ENCODE measurements around the gene ADM2. TPM values are rescaled to one million over a fixed set of nuclear protein-coding genes. Genes with fewer than 3 reads are reported as not detected.

The ADM2 gene
- total RNA-seq, 1 donor from 2014 or later: under 0.01 TPM

GRCh38 chr22:50505776-50506610 is 24.6 kb downstream of the ADM2 start:
- peaks cover 22 to 32% (median 23%) of the 10 kb centered on the region in 3 donors for H3K4me1 ChIP-seq (ENCODE audit: control insufficient read depth in 3 of 3, insufficient read depth in 3 of 3, low read length in 3 of 3)
- peaks cover 12 to 24% (median 23%) of the 10 kb centered on the region in 3 donors for H3K36me3 ChIP-seq (ENCODE audit: control insufficient read depth in 3 of 3, insufficient read depth in 3 of 3, low read length in 3 of 3)
- H3K9ac ChIP-seq (ENCODE audit: low read depth in 1 of 3, low read length in 3 of 3): peak overlapping the region in 1 of 3 donors; percentile 97
- H3K27me3 ChIP-seq (ENCODE audit: control insufficient read depth in 3 of 3, insufficient read depth in 3 of 3, low read length in 3 of 3): no peaks in the 10 kb centered on the region
- no peak overlapping the region for H3K27ac ChIP-seq (ENCODE audit: low read depth, low read length)
- H3K9me3 ChIP-seq (ENCODE audit: control insufficient read depth in 3 of 3, low read length in 3 of 3): no peaks in the 10 kb centered on the region
- H3K4me3 ChIP-seq (ENCODE audit: low read length in 3 of 3): no peak overlapping the region

DNA sequence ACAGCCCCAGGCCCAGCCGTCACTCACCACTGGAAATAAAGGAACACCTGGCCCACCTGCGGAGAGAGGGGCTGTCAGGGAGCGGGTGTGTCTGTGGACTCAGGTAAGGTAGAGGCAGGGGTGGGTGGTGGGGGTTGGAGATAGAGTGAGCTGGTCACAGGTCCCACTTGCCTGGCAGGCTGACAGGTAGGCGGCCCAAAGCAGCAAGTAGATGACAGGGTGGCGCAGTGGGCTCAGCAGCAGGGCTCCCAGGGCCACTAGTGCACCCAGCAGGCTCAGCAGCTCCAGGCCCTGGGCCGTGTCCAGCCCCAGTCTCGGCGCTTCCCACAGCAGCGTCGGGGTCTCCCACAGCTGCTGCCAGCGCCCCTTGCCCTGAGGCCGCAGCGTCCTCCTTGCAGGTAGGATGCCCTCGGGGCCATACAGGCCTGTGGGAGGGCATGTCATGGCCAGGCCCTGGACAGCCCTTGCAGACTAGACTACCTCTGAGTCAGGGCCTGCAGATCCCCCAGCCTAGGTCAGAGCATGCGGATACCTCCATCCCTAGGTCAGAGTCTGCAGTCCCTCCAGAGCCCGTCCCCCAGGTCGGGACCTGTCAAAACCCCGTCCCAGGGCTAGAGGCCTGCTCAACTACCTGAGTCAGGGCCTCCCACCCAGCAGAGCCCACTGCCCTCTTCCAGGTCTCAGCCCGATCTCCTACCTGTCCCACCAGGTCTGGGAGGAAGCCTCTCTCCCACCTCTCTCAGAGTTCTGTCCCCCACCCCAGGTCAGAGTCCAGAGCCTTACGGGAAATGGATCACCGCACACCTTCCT is 25.5 kb downstream of the ADM2 start:
- peaks cover 22 to 32% (median 23%) of the 10 kb centered on the region in 3 donors for H3K4me1 ChIP-seq (ENCODE audit: control insufficient read depth in 3 of 3, insufficient read depth in 3 of 3, low read length in 3 of 3)
- H3K27me3 ChIP-seq (ENCODE audit: control insufficient read depth in 3 of 3, insufficient read depth in 3 of 3, low read length in 3 of 3): no peaks in the 10 kb centered on the region
- peak overlapping the region; percentile 93 to 96 (median 94) for H3K4me3 ChIP-seq (ENCODE audit: low read length in 3 of 3)
- peak overlapping the region; percentile 84 to 97 (median 97) for H3K9ac ChIP-seq (ENCODE audit: low read depth in 1 of 3, low read length in 3 of 3)
- H3K27ac ChIP-seq (ENCODE audit: low read depth, low read length): peak overlapping the region; percentile 89
- H3K36me3 ChIP-seq (ENCODE audit: control insufficient read depth in 3 of 3, insufficient read depth in 3 of 3, low read length in 3 of 3): peaks cover 12 to 24% (median 23%) of the 10 kb centered on the region in 3 donors
- no peaks in the 10 kb centered on the region for H3K9me3 ChIP-seq (ENCODE audit: control insufficient read depth in 3 of 3, low read length in 3 of 3)

DNA sequence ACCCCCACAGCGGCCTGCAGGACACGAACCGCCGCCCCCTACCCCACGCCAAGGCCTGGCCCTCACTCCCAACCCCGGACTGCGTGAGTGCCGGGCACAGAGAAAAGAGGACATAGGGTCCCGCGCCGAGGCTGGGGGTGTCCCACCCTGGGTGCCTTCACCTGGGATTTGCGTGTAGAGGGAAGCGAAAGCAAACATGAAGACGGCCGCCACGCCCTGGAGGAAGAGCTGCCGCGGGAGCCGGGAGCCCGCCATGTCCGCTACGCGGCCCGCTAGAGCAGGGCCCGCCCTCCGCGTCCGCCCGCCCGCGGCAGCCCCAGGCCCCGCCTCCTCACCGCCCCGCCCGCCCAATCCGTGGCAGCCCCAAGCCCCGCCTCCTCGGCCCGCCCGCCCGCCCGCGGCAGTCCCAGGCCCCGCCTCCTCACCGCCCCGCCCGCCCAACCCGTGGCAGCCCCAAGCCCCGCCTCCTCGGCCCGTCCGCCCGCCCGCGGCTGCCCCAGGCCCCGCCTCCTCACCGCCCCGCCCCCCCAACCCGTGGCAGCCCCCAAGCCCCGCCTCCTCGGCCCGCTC is 26.2 kb downstream of the ADM2 start, which contains the start of gene LMF2:
TSS of gene LMF2 (minus strand) at position 282 of the 570 bp plus-strand sequence. CDS start at position 255, 27 bp downstream.
- Histone ChIP-seq H3K27me3 (ENCODE audit: control insufficient read depth in 3 of 3, insufficient read depth in 3 of 3, low read length in 3 of 3) (no peaks in the 10 kb centered on the region), H3K9me3 (ENCODE audit: control insufficient read depth in 3 of 3, low read length in 3 of 3) (no peaks in the 10 kb centered on the region), H3K4me1 (ENCODE audit: control insufficient read depth in 3 of 3, insufficient read depth in 3 of 3, low read length in 3 of 3) (peaks cover 22 to 32% (median 23%) of the 10 kb centered on the region in 3 donors), H3K27ac (ENCODE audit: low read depth, low read length) (peak within 1 kb of the TSS; percentile 89), H3K36me3 (ENCODE audit: control insufficient read depth in 3 of 3, insufficient read depth in 3 of 3, low read length in 3 of 3) (peaks cover 13 to 21% (median 20%) of the 10 kb centered on the region in 3 donors), H3K4me3 (ENCODE audit: low read length in 3 of 3) (peak within 1 kb of the TSS; percentile 94 to 96 (median 94)), H3K9ac (ENCODE audit: low read depth in 1 of 3, low read length in 3 of 3) (peak within 1 kb of the TSS; percentile 84 to 97 (median 97))

- Histone ChIP-seq H3K4me1 (ENCODE audit: control insufficient read depth in 3 of 3, insufficient read depth in 3 of 3, low read length in 3 of 3) (peaks cover 22 to 32% (median 23%) of the 10 kb centered on the region in 3 donors), H3K36me3 (ENCODE audit: control insufficient read depth in 3 of 3, insufficient read depth in 3 of 3, low read length in 3 of 3) (peaks cover 13 to 19% (median 17%) of the 10 kb centered on the region in 3 donors), H3K9ac (ENCODE audit: low read depth in 1 of 3, low read length in 3 of 3) (peak within 1 kb of the TSS; percentile 84 to 97 (median 97)), H3K9me3 (ENCODE audit: control insufficient read depth in 3 of 3, low read length in 3 of 3) (no peaks in the 10 kb centered on the region), H3K27me3 (ENCODE audit: control insufficient read depth in 3 of 3, insufficient read depth in 3 of 3, low read length in 3 of 3) (no peaks in the 10 kb centered on the region), H3K4me3 (ENCODE audit: low read length in 3 of 3) (peak within 1 kb of the TSS; percentile 94 to 96 (median 94)), H3K27ac (ENCODE audit: low read depth, low read length) (peak within 1 kb of the TSS; percentile 89)
These were observed 26.9 kb downstream of the ADM2 start, which contains the start of gene NCAPH2 for GRCh38 chr22:50507991-50508884. Gene NCAPH2, plus strand, starts transcription at chr22:50508224. Its CDS starts 114 bp downstream, at chr22:50508338.

DNA sequence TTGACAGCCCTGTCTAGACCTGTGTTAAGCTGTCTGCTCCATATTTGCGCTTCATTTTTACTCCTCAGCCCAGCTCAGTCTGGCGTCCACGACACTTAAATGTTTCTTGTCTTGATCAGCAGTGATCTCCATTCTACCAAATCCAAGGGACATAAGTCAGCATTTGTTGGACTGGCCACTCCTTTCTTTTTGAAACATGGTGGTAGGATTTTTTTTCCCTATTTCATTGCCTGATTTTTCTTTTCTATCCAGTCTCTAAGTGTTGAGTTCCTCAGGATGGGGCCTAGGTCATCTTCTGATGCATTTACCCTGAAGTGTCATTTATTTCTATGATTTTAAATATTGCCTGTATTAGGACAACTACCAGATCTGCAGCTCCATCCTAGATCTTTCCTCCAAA is 27.6 kb downstream of the ADM2 start:
- Histone ChIP-seq H3K4me3 (ENCODE audit: low read length in 3 of 3) (peak overlapping the region; percentile 92 to 94 (median 93)), H3K27ac (ENCODE audit: low read depth, low read length) (peak overlapping the region; percentile 83), H3K27me3 (ENCODE audit: control insufficient read depth in 3 of 3, insufficient read depth in 3 of 3, low read length in 3 of 3) (no peaks in the 10 kb centered on the region), H3K9me3 (ENCODE audit: control insufficient read depth in 3 of 3, low read length in 3 of 3) (no peaks in the 10 kb centered on the region), H3K4me1 (ENCODE audit: control insufficient read depth in 3 of 3, insufficient read depth in 3 of 3, low read length in 3 of 3) (peaks cover 22 to 32% (median 23%) of the 10 kb centered on the region in 3 donors), H3K9ac (ENCODE audit: low read depth in 1 of 3, low read length in 3 of 3) (peak overlapping the region; percentile 81 to 83 (median 81)), H3K36me3 (ENCODE audit: control insufficient read depth in 3 of 3, insufficient read depth in 3 of 3, low read length in 3 of 3) (peaks cover 12 to 19% (median 17%) of the 10 kb centered on the region in 3 donors)

DNA sequence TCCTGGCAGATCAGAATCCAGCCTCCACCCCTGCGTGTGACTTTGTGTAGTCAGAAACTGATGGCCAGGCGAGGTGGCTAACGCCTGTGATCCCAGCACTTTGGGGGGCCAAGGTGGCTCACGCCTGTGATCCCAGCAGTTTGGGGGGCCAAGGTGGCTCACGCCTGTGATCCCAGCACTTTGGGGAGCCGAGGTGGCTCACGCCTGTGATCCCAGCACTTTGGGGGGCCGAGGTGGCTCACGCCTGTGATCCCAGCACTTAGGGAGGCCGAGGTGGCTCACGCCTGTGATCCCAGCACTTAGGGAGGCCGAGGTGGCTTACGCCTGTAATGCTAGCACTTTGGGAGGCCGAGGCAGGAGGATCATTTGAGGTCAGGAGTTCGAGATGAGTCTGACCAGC is 31.8 kb downstream of the ADM2 start:
- no peak overlapping the region for H3K9ac ChIP-seq (ENCODE audit: low read depth in 1 of 3, low read length in 3 of 3)
- H3K9me3 ChIP-seq (ENCODE audit: control insufficient read depth in 3 of 3, low read length in 3 of 3): no peaks in the 10 kb centered on the region
- peaks cover 11 to 13% (median 12%) of the 10 kb centered on the region in 3 donors for H3K4me1 ChIP-seq (ENCODE audit: control insufficient read depth in 3 of 3, insufficient read depth in 3 of 3, low read length in 3 of 3)
- H3K27ac ChIP-seq (ENCODE audit: low read depth, low read length): no peak overlapping the region
- peaks cover 22 to 30% (median 25%) of the 10 kb centered on the region in 3 donors for H3K36me3 ChIP-seq (ENCODE audit: control insufficient read depth in 3 of 3, insufficient read depth in 3 of 3, low read length in 3 of 3)
- no peak overlapping the region for H3K4me3 ChIP-seq (ENCODE audit: low read length in 3 of 3)
- no peaks in the 10 kb centered on the region for H3K27me3 ChIP-seq (ENCODE audit: control insufficient read depth in 3 of 3, insufficient read depth in 3 of 3, low read length in 3 of 3)

GRCh38 chr22:50516068-50516467 is 34.7 kb downstream of the ADM2 start:
- no peaks in the 10 kb centered on the region for H3K27me3 ChIP-seq (ENCODE audit: control insufficient read depth in 3 of 3, insufficient read depth in 3 of 3, low read length in 3 of 3)
- H3K9me3 ChIP-seq (ENCODE audit: control insufficient read depth in 3 of 3, low read length in 3 of 3): no peaks in the 10 kb centered on the region
- H3K4me1 ChIP-seq (ENCODE audit: control insufficient read depth in 3 of 3, insufficient read depth in 3 of 3, low read length in 3 of 3): no peaks in the 10 kb centered on the region
- H3K4me3 ChIP-seq (ENCODE audit: low read length in 3 of 3): no peak overlapping the region
- H3K36me3 ChIP-seq (ENCODE audit: control insufficient read depth in 3 of 3, insufficient read depth in 3 of 3, low read length in 3 of 3): peaks cover 32 to 44% (median 37%) of the 10 kb centered on the region in 3 donors
- H3K9ac ChIP-seq (ENCODE audit: low read depth in 1 of 3, low read length in 3 of 3): no peak overlapping the region
- no peak overlapping the region for H3K27ac ChIP-seq (ENCODE audit: low read depth, low read length)

GRCh38 chr22:50516891-50517290 is 35.5 kb downstream of the ADM2 start:
- H3K27me3 ChIP-seq (ENCODE audit: control insufficient read depth in 3 of 3, insufficient read depth in 3 of 3, low read length in 3 of 3): no peaks in the 10 kb centered on the region
- H3K27ac ChIP-seq (ENCODE audit: low read depth, low read length): no peak overlapping the region
- H3K9ac ChIP-seq (ENCODE audit: low read depth in 1 of 3, low read length in 3 of 3): no peak overlapping the region
- no peaks in the 10 kb centered on the region for H3K9me3 ChIP-seq (ENCODE audit: control insufficient read depth in 3 of 3, low read length in 3 of 3)
- no peaks in the 10 kb centered on the region for H3K4me1 ChIP-seq (ENCODE audit: control insufficient read depth in 3 of 3, insufficient read depth in 3 of 3, low read length in 3 of 3)
- no peak overlapping the region for H3K4me3 ChIP-seq (ENCODE audit: low read length in 3 of 3)
- H3K36me3 ChIP-seq (ENCODE audit: control insufficient read depth in 3 of 3, insufficient read depth in 3 of 3, low read length in 3 of 3): peaks cover 40 to 50% (median 40%) of the 10 kb centered on the region in 3 donors
